ENCODE results near the gene SLC35F4. TPM values are rescaled to one million over a fixed set of nuclear protein-coding genes. Genes with fewer than 3 reads are reported as not detected.
A peak's percentile ranks its signal among the peaks of the same experiment; 100 is the strongest.

The SLC35F4 gene
- total RNA-seq, 1 donor from 2014 or later: not detected

GRCh38 chr14:57582746-57583145, 283.1 kb downstream of the SLC35F4 start:
- H3K4me3 ChIP-seq (ENCODE audit: low read depth, low read length): no peak overlapping the region
- TF ChIP-seq CTCF (IDR thresholded peaks at IDR 0.05; ENCODE audit: insufficient read depth, low read length, poor library complexity, severe bottlenecking): no peak
- H3K27me3 ChIP-seq (ENCODE audit: control insufficient read depth, insufficient read depth, low read length): no peaks in the 10 kb centered on the region
- no peaks in the 10 kb centered on the region for H3K36me3 ChIP-seq (ENCODE audit: control insufficient read depth, insufficient read depth, low read length)
- no peak for DNase-seq (ENCODE audit: low read depth)

GRCh38 chr14:57578801-57579200, 287.1 kb downstream of the SLC35F4 start:
- H3K4me3 ChIP-seq (ENCODE audit: low read depth, low read length): no peak overlapping the region
- no peaks in the 10 kb centered on the region for H3K36me3 ChIP-seq (ENCODE audit: control insufficient read depth, insufficient read depth, low read length)
- DNase-seq (ENCODE audit: low read depth): no peak
- H3K27me3 ChIP-seq (ENCODE audit: control insufficient read depth, insufficient read depth, low read length): no peaks in the 10 kb centered on the region
- no peak for TF ChIP-seq CTCF (IDR thresholded peaks at IDR 0.05; ENCODE audit: insufficient read depth, low read length, poor library complexity, severe bottlenecking)

GRCh38 chr14:57576498-57576897, 289.4 kb downstream of the SLC35F4 start:
- Histone ChIP-seq H3K36me3 (ENCODE audit: control insufficient read depth, insufficient read depth, low read length) (no peaks in the 10 kb centered on the region), H3K4me3 (ENCODE audit: low read depth, low read length) (no peak overlapping the region), H3K27me3 (ENCODE audit: control insufficient read depth, insufficient read depth, low read length) (no peaks in the 10 kb centered on the region)
- no peak for DNase-seq (ENCODE audit: low read depth)
- TF ChIP-seq CTCF (IDR thresholded peaks at IDR 0.05; ENCODE audit: insufficient read depth, low read length, poor library complexity, severe bottlenecking): no peak

GRCh38 chr14:57575482-57575881, 290.4 kb downstream of the SLC35F4 start:
- TF ChIP-seq CTCF (IDR thresholded peaks at IDR 0.05; ENCODE audit: insufficient read depth, low read length, poor library complexity, severe bottlenecking): no peak
- DNase-seq (ENCODE audit: low read depth): no peak
- H3K27me3 ChIP-seq (ENCODE audit: control insufficient read depth, insufficient read depth, low read length): no peaks in the 10 kb centered on the region
- no peaks in the 10 kb centered on the region for H3K36me3 ChIP-seq (ENCODE audit: control insufficient read depth, insufficient read depth, low read length)
- no peak overlapping the region for H3K4me3 ChIP-seq (ENCODE audit: low read depth, low read length)

GRCh38 chr14:57574617-57575288, 291.1 kb downstream of the SLC35F4 start:
- no peak for DNase-seq (ENCODE audit: low read depth)
- Histone ChIP-seq H3K4me3 (ENCODE audit: low read depth, low read length) (no peak overlapping the region), H3K36me3 (ENCODE audit: control insufficient read depth, insufficient read depth, low read length) (no peaks in the 10 kb centered on the region), H3K27me3 (ENCODE audit: control insufficient read depth, insufficient read depth, low read length) (no peaks in the 10 kb centered on the region)
- peak; percentile 36 for TF ChIP-seq CTCF (IDR thresholded peaks at IDR 0.05; ENCODE audit: insufficient read depth, low read length, poor library complexity, severe bottlenecking)

GRCh38 chr14:57573173-57573572, 292.7 kb downstream of the SLC35F4 start:
- no peaks in the 10 kb centered on the region for H3K27me3 ChIP-seq (ENCODE audit: control insufficient read depth, insufficient read depth, low read length)
- H3K4me3 ChIP-seq (ENCODE audit: low read depth, low read length): no peak overlapping the region
- no peaks in the 10 kb centered on the region for H3K36me3 ChIP-seq (ENCODE audit: control insufficient read depth, insufficient read depth, low read length)
- DNase-seq (ENCODE audit: low read depth): no peak
- TF ChIP-seq CTCF (IDR thresholded peaks at IDR 0.05; ENCODE audit: insufficient read depth, low read length, poor library complexity, severe bottlenecking): no peak

Data from kidney epithelial cell (primary cell).